HG02610 (cell line): ENCODE results near the gene POU2F2.

Experiments
- ATAC-seq: cut with Tn5 transposase; IDR thresholded peaks from one replicate; pipeline ENCODE4 v1.9.1; 2021; ENCODE audit warnings: mild to moderate bottlenecking, moderate library complexity; ENCODE audit not compliant: unreplicated experiment

The POU2F2 gene

GRCh38 chr19:42129399-42130253 lies 2.6 kb downstream of the POU2F2 start:
- peak; percentile 46 for ATAC-seq

- ATAC-seq, result no peak
These were observed 5.7 kb downstream of the POU2F2 start for GRCh38 chr19:42126574-42126973.

- ATAC-seq, result no peak
These were observed 6.7 kb downstream of the POU2F2 start for GRCh38 chr19:42125536-42125935.

GRCh38 chr19:42124386-42124901 lies 7.8 kb downstream of the POU2F2 start:
- ATAC-seq, result no peak

- no peak for ATAC-seq
These were observed 8.5 kb downstream of the POU2F2 start for GRCh38 chr19:42123765-42124164.

GRCh38 chr19:42122691-42123607 lies 9.3 kb downstream of the POU2F2 start:
- ATAC-seq, result no peak

- ATAC-seq, result peak; percentile 47
These were observed 10.6 kb downstream of the POU2F2 start for GRCh38 chr19:42121656-42122069.

- no peak for ATAC-seq
These were observed 11.1 kb downstream of the POU2F2 start for GRCh38 chr19:42121036-42121621.

- ATAC-seq, result no peak
These were observed 11.8 kb downstream of the POU2F2 start for GRCh38 chr19:42120276-42120980.

- no peak for ATAC-seq
These were observed 15.2 kb downstream of the POU2F2 start for GRCh38 chr19:42117076-42117475.

- no peak for ATAC-seq
These were observed 15.8 kb downstream of the POU2F2 start for GRCh38 chr19:42116308-42117075.

GRCh38 chr19:42115705-42116104 lies 16.5 kb downstream of the POU2F2 start:
- no peak for ATAC-seq

- no peak for ATAC-seq
These were observed 17.0 kb downstream of the POU2F2 start for GRCh38 chr19:42115219-42115618.

- peak; percentile 65 for ATAC-seq
These were observed 17.8 kb downstream of the POU2F2 start for GRCh38 chr19:42114412-42114811.

GRCh38 chr19:42113641-42114348 lies 18.5 kb downstream of the POU2F2 start:
- peak; percentile 58 for ATAC-seq

- no peak for ATAC-seq
These were observed 20.4 kb downstream of the POU2F2 start for GRCh38 chr19:42111811-42112210.

GRCh38 chr19:42111384-42111783 lies 20.9 kb downstream of the POU2F2 start:
- ATAC-seq, result no peak

GRCh38 chr19:42110658-42111057 lies 21.6 kb downstream of the POU2F2 start:
- ATAC-seq, result no peak

- no peak for ATAC-seq
These were observed 22.4 kb downstream of the POU2F2 start for GRCh38 chr19:42109896-42110295.
